Spleen (tissue), 11 donors: ENCODE results near the gene KIF1C. TPM values are rescaled to one million over a fixed set of nuclear protein-coding genes. Genes with fewer than 3 reads are reported as not detected.

Experiments used
- DNase-seq: peaks from one replicate; pipeline ENCODE4 v3.0.0-alpha.2; 2020
- H3K27ac ChIP-seq, 8 donors: fragments of 200-600 bp; sonication (generic) in 7 of 8; 1 replicate in 4 of 8; 2 replicates in 4 of 8; pipeline versions ENCODE4 v1.5.0 to v1.8.0; 2016 to 2021; ENCODE audit warnings: inconsistent platforms in 4 of 8, mild to moderate bottlenecking in 4 of 8, moderate library complexity in 1 of 8
- H3K27me3 ChIP-seq, 7 donors: fragments of 200-600 bp; sonication (generic) in 6 of 7; replicated peaks in 1 of 7; 1 replicate in 4 of 7; 2 replicates in 3 of 7; pipeline versions ENCODE4 v1.5.0 to v1.8.0; 2016 to 2021; ENCODE audit warnings: inconsistent platforms in 3 of 7, mild to moderate bottlenecking in 1 of 7
- H3K36me3 ChIP-seq, 6 donors: fragments of 200-600 bp; sonication (generic) in 5 of 6; 1 replicate in 4 of 6; 2 replicates in 2 of 6; pipeline versions ENCODE4 v1.5.0 to v1.8.0; 2016 to 2021; ENCODE audit warnings: inconsistent platforms in 2 of 6
- H3K4me1 ChIP-seq, 6 donors: fragments of 200-600 bp; sonication (generic) in 5 of 6; 1 replicate in 3 of 6; 2 replicates in 3 of 6; pipeline versions ENCODE4 v1.5.0 to v1.8.0; 2016 to 2021; ENCODE audit warnings: inconsistent platforms in 3 of 6
- H3K4me3 ChIP-seq, 8 donors: fragments of 200-600 bp; sonication (generic) in 7 of 8; 1 replicate in 4 of 8; 2 replicates in 4 of 8; pipeline versions ENCODE4 v1.5.0 to v1.8.0; 2016 to 2021; ENCODE audit warnings: inconsistent platforms in 4 of 8, mild to moderate bottlenecking in 4 of 8, moderate library complexity in 2 of 8
- H3K9me3 ChIP-seq, 8 donors: fragments of 200-600 bp; sonication (generic) in 7 of 8; 1 replicate in 4 of 8; 2 replicates in 4 of 8; pipeline versions ENCODE4 v1.5.0 to v1.8.0; 2016 to 2021; ENCODE audit warnings: inconsistent platforms in 4 of 8
- CTCF ChIP-seq, 11 experiments: fragments of 200-600 bp in 7 of 11; fragments of 450-650 bp in 4 of 11; sonication (generic) in 4 of 11; IDR thresholded peaks in 8 of 11; conservative IDR thresholded peaks in 3 of 11; 1 replicate in 7 of 11; 2 replicates in 4 of 11; pipeline versions ENCODE4 v1.4.0 to v1.8.0; 2016 to 2021; ENCODE audit warnings: antibody characterized with exemption in 11 of 11, inconsistent platforms in 4 of 11, mild to moderate bottlenecking in 1 of 11
- POLR2A ChIP-seq, 3 donors: fragments of 450-650 bp; IDR thresholded peaks; one replicate each; pipeline ENCODE4 v1.5.1; 2017; ENCODE audit warnings: antibody characterized with exemption in 3 of 3, mild to moderate bottlenecking in 1 of 3
- POLR2AphosphoS5 ChIP-seq, 3 donors: sonication (generic); formaldehyde crosslinking; IDR thresholded peaks; one replicate each; pipeline ENCODE4 v1.5.1; 2017; ENCODE audit warnings: antibody characterized with exemption in 3 of 3
- WGBS, 5 donors: extraction: QIAGEN DNeasy Blood & Tissue Kit in 3 of 5; methylation state at CpG; one replicate each; pipeline versions ENCODE4 v1.1.5 to v1.1.7; 2013 to 2018; 5-methylcytosine and 5-hydroxymethylcytosine counted together
- intact Hi-C: fragments of 100-400 bp; cut with DNase I; formaldehyde crosslinking; loops from one replicate; pipeline ENCODE4 v1.15.0; 2023; ENCODE audit warnings: low total_unique reads
- polyA plus RNA-seq, 3 donors: library from polyadenylated mRNA; stranded (reverse); fragments of 200-250 nt; gene quantifications; one replicate each; pipeline ENCODE4 v1.2.1, GENCODE V29; 2013
- total RNA-seq, 7 donors: library from RNA; depleted of rRNA in 3 of 7; stranded (reverse); fragments of >200 nt in 3 of 7; fragmentation: NEBNext Ultra II Directional in 4 of 7; extraction: Animal tissue kit (Norgen Biotek cat#: 25700) in 4 of 7; gene quantifications; one replicate each; pipeline versions ENCODE4 v1.1.0 to v1.2.1, GENCODE V29; 2016 to 2021
- donor health status: healthy with polysubstance abuse.
- donor health status: DM: no; HTN: no; CAD: no; lungs with moderate emphysema.
- donor health status: DM: no; HTN: no; CAD: no.
- donor health status: Bipolar disorder and iron deficiency.
- donor health status: healthy.
- donor health status: DM: no; HTN: no; CAD: no.
- donor health status: DM: yes; HTN: yes; CAD: no.

KIF1C gene
- total and polyA plus RNA-seq, 10 donors: 11.9 to 141 (median 64.8) TPM

GRCh38 chr17:5045496-5045895, 47.7 kb downstream of the KIF1C start:
- H3K4me3 ChIP-seq: no peak overlapping the region
- TF ChIP-seq POLR2AphosphoS5 (IDR thresholded peaks at IDR 0.05): no peak
- 64 to 70% (median 68%) methylated on average over 6 of the region's 6 CpGs for WGBS, 5 donors
- H3K27me3 ChIP-seq: no peaks in the 10 kb centered on the region
- H3K36me3 ChIP-seq: no peaks in the 10 kb centered on the region
- peaks cover 4 to 56% (median 25%) of the 10 kb centered on the region in 6 donors for H3K4me1 ChIP-seq
- intact Hi-C loops: no loop called here
- no peak for DNase-seq
- H3K27ac ChIP-seq: peak overlapping the region in 2 of 8 donors; percentile 13 to 26
- no peaks in the 10 kb centered on the region for H3K9me3 ChIP-seq

- WGBS, 5 donors: 18 to 49% (median 39%) methylated on average over 2 of the region's 2 CpGs
Measured at GRCh38 chr17:5047446-5047845, 49.7 kb downstream of the KIF1C start.

GRCh38 chr17:5049314-5049841, 51.6 kb downstream of the KIF1C start:
- DNase-seq: peak; percentile 87
- peak in 2 of 3 donors; percentile 36 to 56 for TF ChIP-seq POLR2AphosphoS5 (IDR thresholded peaks at IDR 0.05)
- TF ChIP-seq CTCF (IDR thresholded peaks at IDR 0.05 in 8 of 11, conservative IDR thresholded peaks at IDR 0.05 in 3 of 11): no peak
- TF ChIP-seq POLR2A (IDR thresholded peaks at IDR 0.05): no peak
- Histone ChIP-seq H3K4me3 (no peak overlapping the region), H3K27ac (peak overlapping the region; percentile 0 to 90 (median 74)), H3K36me3 (no peaks in the 10 kb centered on the region), H3K27me3 (no peaks in the 10 kb centered on the region), H3K4me1 (peaks cover 4 to 44% (median 23%) of the 10 kb centered on the region in 6 donors), H3K9me3 (no peaks in the 10 kb centered on the region)
- intact Hi-C loops: no loop called here
- 24 to 66% (median 50%) methylated on average over 5 of the region's 5 CpGs for WGBS, 5 donors

More at GRCh38 chr17:5047446-5047845, 49.7 kb downstream of the KIF1C start:
- Histone ChIP-seq H3K27ac (peak overlapping the region in 3 of 8 donors; percentile 26 to 73 (median 55)), H3K27me3 (no peaks in the 10 kb centered on the region), H3K9me3 (no peaks in the 10 kb centered on the region), H3K36me3 (no peaks in the 10 kb centered on the region), H3K4me3 (no peak overlapping the region), H3K4me1 (peaks cover 4 to 50% (median 23%) of the 10 kb centered on the region in 6 donors)
- TF ChIP-seq POLR2AphosphoS5 (IDR thresholded peaks at IDR 0.05) (no peak), CTCF (IDR thresholded peaks at IDR 0.05 in 8 of 11, conservative IDR thresholded peaks at IDR 0.05 in 3 of 11) (no peak), POLR2A (IDR thresholded peaks at IDR 0.05) (no peak)
- no peak for DNase-seq
- intact Hi-C loops: no loop called here

- 75 to 84% (median 78%) methylated on average over 9 of the region's 9 CpGs for WGBS, 5 donors
- no peak overlapping the region for H3K4me3 ChIP-seq
Measured at GRCh38 chr17:5050278-5050677, 52.5 kb downstream of the KIF1C start.

More at GRCh38 chr17:5050278-5050677, 52.5 kb downstream of the KIF1C start:
- intact Hi-C loops: no loop called here
- DNase-seq: no peak
- Histone ChIP-seq H3K27me3 (no peaks in the 10 kb centered on the region), H3K27ac (peak overlapping the region in 6 of 8 donors; percentile 73 to 90 (median 76)), H3K36me3 (no peaks in the 10 kb centered on the region), H3K9me3 (no peaks in the 10 kb centered on the region), H3K4me1 (peaks cover 4 to 37% (median 23%) of the 10 kb centered on the region in 6 donors)
- TF ChIP-seq CTCF (IDR thresholded peaks at IDR 0.05 in 8 of 11, conservative IDR thresholded peaks at IDR 0.05 in 3 of 11): no peak
- TF ChIP-seq POLR2A (IDR thresholded peaks at IDR 0.05): no peak
- no peak for TF ChIP-seq POLR2AphosphoS5 (IDR thresholded peaks at IDR 0.05)
